Nephron (organoid): Measurements from ENCODE around the gene ARL4D.

Experiments
- H3K27ac Mint-ChIP-seq, 3 experiments: 2 replicates each; pipeline ENCODE4 v1.8.0; 2020; ENCODE audit warnings: mixed read lengths in 3 of 3, mild to moderate bottlenecking in 2 of 3, moderate library complexity in 1 of 3
- H3K27me3 Mint-ChIP-seq: 2 replicates; pipeline ENCODE4 v1.8.0; 2021; ENCODE audit warnings: low read depth, mild to moderate bottlenecking, moderate library complexity, mixed read lengths
- H3K36me3 Mint-ChIP-seq: 2 replicates; pipeline ENCODE4 v1.8.0; 2020; ENCODE audit warnings: low read depth, mixed read lengths
- H3K4me1 Mint-ChIP-seq: 2 replicates; pipeline ENCODE4 v1.8.0; 2020; ENCODE audit warnings: mixed read lengths
- H3K4me3 Mint-ChIP-seq, 3 experiments: 2 replicates each; pipeline ENCODE4 v1.8.0; 2020; ENCODE audit warnings: mild to moderate bottlenecking in 3 of 3, mixed read lengths in 3 of 3, moderate library complexity in 2 of 3
- H3K9me3 Mint-ChIP-seq: 2 replicates; pipeline ENCODE4 v1.8.0; 2020; ENCODE audit warnings: mixed read lengths
- CTCF ChIP-seq, 3 experiments: fragments of 200-600 bp; sonication (generic); IDR thresholded peaks; one replicate each; pipeline ENCODE4 v1.5.0; 2021; ENCODE audit warnings: antibody characterized with exemption in 3 of 3; ENCODE audit not compliant: unreplicated experiment in 3 of 3

Gene ARL4D

DNA sequence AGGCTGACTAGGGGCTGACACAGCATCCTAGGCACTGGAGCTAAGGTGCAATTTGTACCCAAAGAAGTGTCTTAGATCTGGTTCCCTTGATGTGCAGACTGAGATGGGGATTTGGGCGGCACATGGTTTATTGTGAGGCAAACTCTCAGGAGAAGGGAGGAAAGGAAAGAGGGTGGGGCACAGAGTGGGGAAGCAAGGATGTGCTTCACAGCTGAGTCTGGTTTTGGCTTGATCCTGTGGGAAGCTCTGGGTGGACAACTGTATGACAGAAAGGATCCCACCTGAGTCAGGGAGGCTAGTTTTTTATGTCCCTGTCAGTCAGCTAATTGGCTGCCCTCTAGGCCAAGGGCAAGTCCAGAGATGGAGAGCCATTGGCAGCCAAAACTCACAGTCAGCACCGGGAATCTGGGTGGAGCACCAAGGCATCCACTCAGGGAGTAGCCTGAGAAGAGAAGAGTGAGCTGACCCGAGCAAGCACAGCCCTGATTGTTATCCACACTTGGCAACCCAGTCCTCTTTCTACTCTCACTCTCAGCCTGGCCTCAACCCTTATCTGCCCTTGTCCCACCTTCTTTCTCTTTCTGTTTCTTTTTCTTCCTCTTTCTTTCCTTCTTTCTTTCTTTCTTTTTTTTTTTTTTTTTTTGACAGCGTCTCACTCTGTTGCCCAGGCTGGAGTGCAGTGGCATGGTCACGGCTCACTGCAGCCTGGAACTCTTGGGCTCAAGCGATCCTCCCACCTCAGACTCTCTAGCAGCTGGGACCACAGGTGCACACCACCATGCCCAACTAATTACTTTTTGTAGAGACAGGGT is 12.0 kb downstream of the ARL4D start:
- no peaks in the 10 kb centered on the region for H3K9me3 Mint-ChIP-seq
- TF ChIP-seq CTCF (IDR thresholded peaks at IDR 0.05; ENCODE audit: unreplicated experiment in 3 of 3): no peak
- peaks cover 13% of the 10 kb centered on the region for H3K27me3 Mint-ChIP-seq
- peaks cover 40% of the 10 kb centered on the region for H3K4me1 Mint-ChIP-seq
- H3K4me3 Mint-ChIP-seq: no peak overlapping the region
- H3K27ac Mint-ChIP-seq: peak overlapping the region; percentile 27 to 78 (median 50)
- no peaks in the 10 kb centered on the region for H3K36me3 Mint-ChIP-seq

GRCh38 chr17:43411369-43411677 is 12.5 kb downstream of the ARL4D start:
- Mint-ChIP-seq H3K36me3 (no peaks in the 10 kb centered on the region), H3K9me3 (no peaks in the 10 kb centered on the region), H3K27ac (peak overlapping the region; percentile 20 to 78 (median 50)), H3K4me3 (no peak overlapping the region), H3K27me3 (peaks cover 13% of the 10 kb centered on the region), H3K4me1 (peaks cover 42% of the 10 kb centered on the region)
- TF ChIP-seq CTCF (IDR thresholded peaks at IDR 0.05; ENCODE audit: unreplicated experiment in 3 of 3): no peak

GRCh38 chr17:43411749-43412148 is 13.0 kb downstream of the ARL4D start:
- Mint-ChIP-seq H3K4me3 (no peak overlapping the region), H3K27me3 (peaks cover 13% of the 10 kb centered on the region), H3K4me1 (peaks cover 46% of the 10 kb centered on the region), H3K36me3 (no peaks in the 10 kb centered on the region), H3K27ac (peak overlapping the region; percentile 20 to 78 (median 50)), H3K9me3 (no peaks in the 10 kb centered on the region)
- TF ChIP-seq CTCF (IDR thresholded peaks at IDR 0.05; ENCODE audit: unreplicated experiment in 3 of 3): no peak

DNA sequence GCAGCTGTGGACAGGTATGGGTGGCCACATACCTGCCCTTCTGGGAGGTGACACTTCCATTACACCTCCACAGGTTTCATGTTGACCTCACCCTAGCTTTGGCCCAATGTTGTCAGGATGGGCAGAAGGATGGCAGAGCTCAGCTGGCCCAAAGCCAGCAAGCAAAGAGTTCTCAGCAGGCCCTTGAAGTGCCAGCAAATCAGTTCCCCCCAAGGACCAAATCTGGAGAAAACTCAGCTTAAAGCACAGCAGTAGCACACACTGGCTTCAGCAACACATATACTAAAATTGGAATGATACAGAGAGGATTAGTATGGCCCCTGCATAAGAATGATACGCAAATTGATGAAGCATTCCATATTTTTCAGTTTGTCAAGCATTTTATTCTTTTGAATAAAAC is 13.4 kb downstream of the ARL4D start:
- no peak for TF ChIP-seq CTCF (IDR thresholded peaks at IDR 0.05; ENCODE audit: unreplicated experiment in 3 of 3)
- Mint-ChIP-seq H3K4me3 (no peak overlapping the region), H3K36me3 (no peaks in the 10 kb centered on the region), H3K27ac (peak overlapping the region in 2 of 3 experiments; percentile 26 to 78), H3K4me1 (peaks cover 50% of the 10 kb centered on the region), H3K9me3 (no peaks in the 10 kb centered on the region), H3K27me3 (peaks cover 16% of the 10 kb centered on the region)

- H3K4me3 Mint-ChIP-seq: peak overlapping the region in 2 of 3 experiments; percentile 11 to 22
- no peaks in the 10 kb centered on the region for H3K36me3 Mint-ChIP-seq
- H3K4me1 Mint-ChIP-seq: peaks cover 44% of the 10 kb centered on the region
- no peaks in the 10 kb centered on the region for H3K9me3 Mint-ChIP-seq
- H3K27ac Mint-ChIP-seq: peak overlapping the region in 2 of 3 experiments; percentile 59 to 92
- H3K27me3 Mint-ChIP-seq: peaks cover 13% of the 10 kb centered on the region
- TF ChIP-seq CTCF (IDR thresholded peaks at IDR 0.05; ENCODE audit: unreplicated experiment in 3 of 3): no peak
These were observed 18.5 kb downstream of the ARL4D start for GRCh38 chr17:43416998-43417890.
